Fibroblast of mammary gland (primary cell): ENCODE results near the gene ZSWIM3.

Experiments
- DNase-seq: peaks from one replicate; pipeline ENCODE4 v3.0.0-alpha.2; 2010; ENCODE audit warnings: low read depth
- H3K4me3 ChIP-seq: 2 replicates; pipeline ENCODE4 v1.5.1; 2011; ENCODE audit warnings: low read depth, mild to moderate bottlenecking, low read length, moderate library complexity; ENCODE audit not compliant: control insufficient read depth
- TF ChIP-seq, protein P1 (sequence below): conservative IDR thresholded peaks from 2 replicates; pipeline ENCODE4 v1.5.1; 2011; ENCODE audit warnings: low read depth, low read length, inconsistent platforms; ENCODE audit not compliant: control insufficient read depth, insufficient read depth

The ZSWIM3 gene

DNA sequence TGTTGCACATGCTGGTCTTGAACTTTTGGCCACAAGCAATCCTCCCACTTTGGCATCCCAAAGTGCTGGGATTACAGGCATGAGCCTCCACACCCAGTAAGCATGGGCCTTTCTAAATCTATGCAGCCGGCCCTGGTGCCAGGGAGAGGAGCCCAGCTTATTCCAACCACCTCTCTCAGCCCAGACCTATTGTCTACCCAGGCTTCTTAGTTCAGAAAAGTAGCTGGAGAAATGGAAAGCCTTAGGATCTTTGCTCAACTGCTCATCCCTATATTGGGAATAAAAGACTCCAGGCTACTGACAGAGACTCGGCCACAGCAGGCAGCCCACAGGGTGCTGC, 69.3 kb downstream of the ZSWIM3 start:
- DNase-seq, result no peak
- no peak overlapping the region for H3K4me3 ChIP-seq
- TF ChIP-seq, protein P1, sequence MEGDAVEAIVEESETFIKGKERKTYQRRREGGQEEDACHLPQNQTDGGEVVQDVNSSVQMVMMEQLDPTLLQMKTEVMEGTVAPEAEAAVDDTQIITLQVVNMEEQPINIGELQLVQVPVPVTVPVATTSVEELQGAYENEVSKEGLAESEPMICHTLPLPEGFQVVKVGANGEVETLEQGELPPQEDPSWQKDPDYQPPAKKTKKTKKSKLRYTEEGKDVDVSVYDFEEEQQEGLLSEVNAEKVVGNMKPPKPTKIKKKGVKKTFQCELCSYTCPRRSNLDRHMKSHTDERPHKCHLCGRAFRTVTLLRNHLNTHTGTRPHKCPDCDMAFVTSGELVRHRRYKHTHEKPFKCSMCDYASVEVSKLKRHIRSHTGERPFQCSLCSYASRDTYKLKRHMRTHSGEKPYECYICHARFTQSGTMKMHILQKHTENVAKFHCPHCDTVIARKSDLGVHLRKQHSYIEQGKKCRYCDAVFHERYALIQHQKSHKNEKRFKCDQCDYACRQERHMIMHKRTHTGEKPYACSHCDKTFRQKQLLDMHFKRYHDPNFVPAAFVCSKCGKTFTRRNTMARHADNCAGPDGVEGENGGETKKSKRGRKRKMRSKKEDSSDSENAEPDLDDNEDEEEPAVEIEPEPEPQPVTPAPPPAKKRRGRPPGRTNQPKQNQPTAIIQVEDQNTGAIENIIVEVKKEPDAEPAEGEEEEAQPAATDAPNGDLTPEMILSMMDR, result no peak

DNA sequence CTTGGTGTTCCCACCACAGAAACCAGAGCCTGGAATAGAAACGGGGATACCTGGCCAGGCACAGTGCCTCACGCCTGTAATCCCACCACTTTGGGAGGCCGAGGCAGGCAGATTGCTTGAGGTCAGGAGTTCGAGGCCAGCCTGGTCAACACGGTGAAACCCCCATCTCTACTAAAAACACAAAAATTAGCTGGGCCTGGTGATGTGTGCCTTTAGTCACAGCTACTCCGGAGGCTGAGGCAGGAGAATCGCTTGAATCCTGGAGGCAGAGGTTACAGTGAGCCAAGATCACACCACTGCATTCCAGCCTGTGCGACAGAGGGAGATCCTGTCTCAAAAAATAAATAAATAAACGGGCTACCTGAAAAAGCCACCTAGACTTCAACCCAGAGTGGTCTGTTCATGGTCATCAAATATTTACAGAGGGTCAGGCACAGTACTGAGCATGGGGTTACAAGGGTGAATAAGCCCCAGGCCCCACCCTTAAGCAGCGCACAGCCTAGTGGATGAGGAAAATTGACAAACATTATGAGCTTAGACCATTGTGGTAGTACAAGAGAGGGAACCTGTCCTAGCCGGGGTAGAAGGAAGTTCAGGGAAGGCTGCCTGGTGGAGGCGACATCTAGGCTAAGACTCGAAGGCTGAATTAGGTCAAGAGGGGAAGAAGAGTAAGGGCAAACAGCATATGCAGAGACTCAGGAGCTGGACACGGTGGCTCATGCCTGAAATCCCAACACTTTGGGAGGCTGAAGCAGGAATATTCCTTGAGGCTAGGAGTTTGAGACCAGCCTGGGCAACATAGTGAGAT, 69.9 kb downstream of the ZSWIM3 start:
- TF ChIP-seq, protein P1, result no peak
- DNase-seq, result no peak

More for the DNA sequence above, 69.9 kb downstream of the ZSWIM3 start:
- H3K4me3 ChIP-seq, result no peak overlapping the region
